Lower lobe of right lung (tissue), 2 donors: ENCODE measurements around the gene SGCA. TPM values are rescaled to one million over a fixed set of nuclear protein-coding genes. Genes with fewer than 3 reads are reported as not detected.

ENCODE experiments used
- ATAC-seq, 2 donors: fragments of 200-7000 bp; cut with Tn5 transposase; one replicate each; pipeline ENCODE4 v1.9.1; 2020 to 2022; ENCODE audit warnings: mild to moderate bottlenecking in 2 of 2, moderate library complexity in 2 of 2
- DNase-seq: peaks from one replicate; pipeline ENCODE4 v3.0.0-alpha.2; 2020
- H3K27ac ChIP-seq: fragments of 200-600 bp; one replicate; pipeline ENCODE4 v1.8.0; 2022
- H3K27me3 ChIP-seq: fragments of 200-600 bp; one replicate; pipeline ENCODE4 v1.8.0; 2022; ENCODE audit warnings: low read depth
- H3K36me3 ChIP-seq: fragments of 200-600 bp; one replicate; pipeline ENCODE4 v1.8.0; 2022; ENCODE audit warnings: mild to moderate bottlenecking
- H3K4me1 ChIP-seq: fragments of 200-600 bp; one replicate; pipeline ENCODE4 v1.8.0; 2022
- H3K4me3 ChIP-seq: fragments of 200-600 bp; one replicate; pipeline ENCODE4 v1.8.0; 2022; ENCODE audit warnings: mild to moderate bottlenecking
- H3K9me3 ChIP-seq: fragments of 200-600 bp; one replicate; pipeline ENCODE4 v1.8.0; 2022
- intact Hi-C: fragments of 100-400 bp; cut with DNase I; formaldehyde crosslinking; loops from one replicate; pipeline ENCODE4 v1.11.0; 2022
- total RNA-seq: library from RNA; stranded (reverse); fragmentation: NEBNext Ultra II Directional; extraction: Animal tissue kit (Norgen Biotek cat#: 25700); gene quantifications from one replicate; pipeline ENCODE4 v1.2.1, GENCODE V29; 2021
- TF ChIP-seq, protein P1 (sequence below): fragments of 200-600 bp; IDR thresholded peaks from one replicate; pipeline ENCODE4 v1.8.0; 2022; ENCODE audit warnings: antibody characterized with exemption, mild to moderate bottlenecking
- donor health status: DM: no; HTN: yes; CAD: no; lungs with severe emphysema.

Gene SGCA
- total RNA-seq, 1 donor from 2014 or later, result 9.1 TPM

DNA sequence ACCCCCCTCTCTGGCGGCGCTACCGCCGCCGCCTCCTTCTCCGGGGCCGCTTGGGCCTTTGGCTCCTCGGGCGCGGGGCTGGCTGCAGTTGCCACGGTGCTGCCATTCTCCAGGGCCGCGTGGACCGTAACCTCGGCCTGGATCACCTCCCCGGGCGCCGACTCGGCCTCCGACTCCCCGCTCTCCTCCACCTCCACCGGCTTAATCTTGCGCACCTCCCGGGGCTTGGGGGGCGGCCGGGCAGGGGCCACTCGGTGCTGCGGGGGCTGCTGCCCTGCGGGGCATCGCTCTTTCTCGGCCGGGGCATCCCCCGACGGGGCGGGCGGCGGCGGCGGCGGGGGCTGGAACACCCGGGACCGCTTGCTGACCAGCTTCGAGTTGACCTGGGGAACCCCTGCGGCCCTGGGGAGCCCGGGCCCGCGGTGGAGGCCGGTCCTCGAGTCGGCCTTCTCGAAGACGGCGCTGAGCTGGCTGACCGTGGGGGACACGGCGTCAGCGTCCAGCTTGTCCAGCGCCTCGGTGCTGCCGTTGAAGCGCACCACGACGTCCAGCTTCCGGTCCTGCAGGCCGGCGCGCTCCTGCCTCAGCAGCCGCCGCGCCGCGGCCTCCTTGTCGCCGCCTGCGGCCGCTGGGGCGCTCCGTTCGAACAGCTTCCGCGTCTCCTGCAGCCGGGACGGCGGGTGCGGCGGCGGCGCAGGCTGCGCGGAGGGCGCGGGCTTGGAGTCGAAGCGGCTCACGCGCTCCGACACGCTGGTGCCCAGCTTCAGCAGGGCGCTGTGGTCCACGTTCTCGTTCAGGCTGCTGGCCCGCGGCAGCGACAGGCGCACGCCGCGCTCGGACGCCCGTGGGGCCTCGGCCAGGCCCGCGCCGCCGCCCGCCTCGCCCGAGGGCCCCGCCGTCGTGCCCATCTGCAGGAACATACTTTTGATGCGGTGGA is 16.1 kb upstream of the SGCA start:
- Histone ChIP-seq H3K4me1 (peaks cover 66% of the 10 kb centered on the region), H3K27ac (peak overlapping the region; percentile 86), H3K27me3 (no peaks in the 10 kb centered on the region), H3K36me3 (peaks cover 21% of the 10 kb centered on the region), H3K4me3 (peak overlapping the region; percentile 78), H3K9me3 (no peaks in the 10 kb centered on the region)
- ATAC-seq (peak; percentile 14 to 40), DNase-seq (peak; percentile 85)
- intact Hi-C loops, result no loop called here
- TF ChIP-seq, protein P1, sequence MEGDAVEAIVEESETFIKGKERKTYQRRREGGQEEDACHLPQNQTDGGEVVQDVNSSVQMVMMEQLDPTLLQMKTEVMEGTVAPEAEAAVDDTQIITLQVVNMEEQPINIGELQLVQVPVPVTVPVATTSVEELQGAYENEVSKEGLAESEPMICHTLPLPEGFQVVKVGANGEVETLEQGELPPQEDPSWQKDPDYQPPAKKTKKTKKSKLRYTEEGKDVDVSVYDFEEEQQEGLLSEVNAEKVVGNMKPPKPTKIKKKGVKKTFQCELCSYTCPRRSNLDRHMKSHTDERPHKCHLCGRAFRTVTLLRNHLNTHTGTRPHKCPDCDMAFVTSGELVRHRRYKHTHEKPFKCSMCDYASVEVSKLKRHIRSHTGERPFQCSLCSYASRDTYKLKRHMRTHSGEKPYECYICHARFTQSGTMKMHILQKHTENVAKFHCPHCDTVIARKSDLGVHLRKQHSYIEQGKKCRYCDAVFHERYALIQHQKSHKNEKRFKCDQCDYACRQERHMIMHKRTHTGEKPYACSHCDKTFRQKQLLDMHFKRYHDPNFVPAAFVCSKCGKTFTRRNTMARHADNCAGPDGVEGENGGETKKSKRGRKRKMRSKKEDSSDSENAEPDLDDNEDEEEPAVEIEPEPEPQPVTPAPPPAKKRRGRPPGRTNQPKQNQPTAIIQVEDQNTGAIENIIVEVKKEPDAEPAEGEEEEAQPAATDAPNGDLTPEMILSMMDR, result no peak

DNA sequence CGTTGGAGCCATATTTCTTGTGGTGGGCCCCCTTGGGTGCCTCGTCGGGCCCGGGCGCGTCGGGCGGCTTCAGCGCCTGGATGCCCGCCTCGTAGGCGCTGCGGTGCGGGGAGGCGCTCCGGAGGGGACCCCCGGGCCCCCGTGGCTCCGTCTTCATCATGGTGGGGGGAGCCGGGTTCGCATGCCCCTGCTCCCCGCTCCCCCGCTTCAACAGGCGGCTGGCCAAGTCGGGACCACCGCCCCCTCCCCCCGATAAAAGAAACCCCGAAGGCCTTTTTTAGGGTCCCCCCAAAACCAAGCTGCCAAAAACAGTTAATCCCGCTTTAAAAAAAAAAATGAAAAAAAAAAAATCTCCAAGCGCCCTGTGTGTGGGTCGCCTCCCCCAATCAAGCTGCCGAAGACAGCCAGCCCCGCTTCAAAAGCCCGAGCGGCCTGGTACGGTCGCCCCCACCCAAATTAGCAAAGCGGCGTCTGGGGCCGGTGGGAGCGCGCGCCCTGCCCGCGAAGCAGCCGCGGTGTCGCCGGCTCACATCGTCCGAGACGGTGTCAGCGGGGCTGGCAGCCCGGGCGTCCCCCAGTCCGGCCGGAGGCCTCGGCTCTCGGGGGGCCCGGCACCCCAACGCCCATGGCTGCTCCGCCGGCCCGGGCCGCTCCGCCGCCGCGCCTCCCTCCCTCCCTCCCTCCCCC is 15.3 kb upstream of the SGCA start, which contains the start of gene PPP1R9B:
TSS of gene PPP1R9B (minus strand) at position 324 of the 687 bp plus-strand sequence. CDS start at position 160, 164 bp downstream.
- TF ChIP-seq, protein P1, result no peak
- Histone ChIP-seq H3K4me1 (peaks cover 68% of the 10 kb centered on the region), H3K36me3 (peaks cover 15% of the 10 kb centered on the region), H3K9me3 (no peaks in the 10 kb centered on the region), H3K27ac (peak within 1 kb of the TSS; percentile 86), H3K27me3 (no peaks in the 10 kb centered on the region), H3K4me3 (peak within 1 kb of the TSS; percentile 78)
- ATAC-seq, result peak in 1 of 2 donors; percentile 4
- DNase-seq, result no peak
- intact Hi-C loops, result no loop called here

DNA sequence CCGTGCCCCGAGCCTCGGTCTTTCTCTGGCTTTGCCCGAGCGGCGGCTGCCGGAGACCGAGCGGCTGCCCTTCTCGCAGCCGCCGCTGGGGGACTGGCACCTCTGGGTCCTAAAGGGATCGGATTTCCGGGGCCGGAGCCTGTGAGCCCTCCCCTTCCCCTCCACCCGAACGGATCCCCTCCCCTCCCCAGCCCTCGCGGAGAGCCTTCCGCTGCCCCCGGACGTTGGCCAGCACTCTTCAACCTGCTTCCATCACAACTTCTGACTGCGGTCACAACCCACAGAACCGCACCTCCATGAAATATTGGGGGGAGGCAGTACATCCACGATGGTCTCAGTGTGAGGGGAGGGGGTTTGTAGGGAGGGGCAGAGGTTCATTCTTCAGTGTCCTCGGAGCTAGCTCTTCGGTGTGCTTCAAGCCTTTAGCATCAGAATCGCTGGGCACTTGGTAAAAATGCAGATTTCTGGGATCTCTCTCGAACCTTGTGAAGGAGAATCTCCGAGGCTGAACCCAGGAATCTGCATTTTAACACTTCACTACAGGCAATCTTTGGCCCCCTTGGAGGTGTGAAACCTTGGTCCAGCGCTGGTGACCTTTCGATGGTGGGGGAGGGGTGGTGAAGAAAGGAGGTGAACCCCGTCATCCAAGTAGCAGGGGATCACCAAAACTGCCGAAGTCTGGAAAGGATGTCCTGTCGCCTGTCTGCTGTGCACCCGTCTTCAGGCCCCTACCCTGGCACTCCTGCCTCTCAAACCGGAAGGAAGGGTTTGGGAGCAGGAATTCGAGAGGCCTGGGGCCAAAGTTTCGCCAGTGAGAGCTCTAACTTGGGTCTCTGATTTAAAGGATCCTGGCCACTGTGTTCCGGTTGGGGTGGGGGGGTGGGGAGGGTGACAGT is 14.5 kb upstream of the SGCA start:
- no peaks in the 10 kb centered on the region for H3K9me3 ChIP-seq
- peaks cover 8% of the 10 kb centered on the region for H3K36me3 ChIP-seq
- peaks cover 61% of the 10 kb centered on the region for H3K4me1 ChIP-seq
- TF ChIP-seq, protein P1, result peak; percentile 57
- peak overlapping the region; percentile 78 for H3K4me3 ChIP-seq
- H3K27me3 ChIP-seq, result no peaks in the 10 kb centered on the region
- DNase-seq, result peak; percentile 94
- ATAC-seq, result peak; percentile 87 to 88
- intact Hi-C loops, result no loop called here
- H3K27ac ChIP-seq, result peak overlapping the region; percentile 86

DNA sequence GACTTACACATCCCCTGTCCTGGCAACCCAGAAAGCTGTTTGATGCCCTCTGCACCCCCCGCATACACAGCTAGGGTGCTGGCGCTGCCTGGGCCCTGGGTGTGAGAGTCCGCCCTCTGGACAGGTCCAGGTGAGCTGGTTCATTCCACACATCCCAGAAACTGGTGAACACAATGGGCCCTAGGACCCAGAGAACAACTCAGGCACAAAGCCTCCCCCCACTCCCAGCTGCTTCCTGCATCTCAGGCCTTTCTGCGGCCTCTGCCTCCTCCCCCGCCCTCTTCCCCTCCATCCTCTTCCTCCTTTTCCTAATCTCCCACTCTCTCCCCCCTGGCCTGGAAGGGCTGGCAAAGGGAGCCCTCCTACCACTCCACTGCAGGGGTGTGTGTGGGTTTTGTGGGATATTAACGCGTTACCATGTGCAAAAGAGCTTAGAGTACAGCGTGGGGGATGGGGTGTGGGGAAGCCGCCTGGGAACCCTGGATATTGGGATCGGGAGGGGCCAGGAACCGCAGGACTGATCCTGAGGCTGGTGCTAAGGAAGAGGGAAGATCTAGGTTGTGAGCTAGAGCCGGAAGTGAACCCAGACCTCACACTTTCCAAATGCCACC is 13.8 kb upstream of the SGCA start:
- Histone ChIP-seq H3K36me3 (peaks cover 3% of the 10 kb centered on the region), H3K4me3 (peak overlapping the region; percentile 78), H3K9me3 (no peaks in the 10 kb centered on the region), H3K27me3 (no peaks in the 10 kb centered on the region), H3K4me1 (peaks cover 54% of the 10 kb centered on the region), H3K27ac (peak overlapping the region; percentile 86)
- DNase-seq (peak; percentile 88), ATAC-seq (peak; percentile 81 to 85)
- TF ChIP-seq, protein P1, result no peak
- intact Hi-C loops, result no loop called here
